Heart left ventricle (tissue), 16 donors: Measurements from ENCODE around the gene MGAT4A. TPM values are rescaled to one million over a fixed set of nuclear protein-coding genes. Genes with fewer than 3 reads are reported as not detected.
A peak's percentile ranks its signal among the peaks of the same experiment; 100 is the strongest.

Source experiments
- ATAC-seq, 4 donors: fragments of 200-7000 bp; cut with Tn5 transposase; one replicate each; pipeline ENCODE4 v1.9.1; 2020 to 2022; ENCODE audit warnings: moderate library complexity in 4 of 4, mild to moderate bottlenecking in 3 of 4, moderate number of reproducible peaks in 1 of 4
- DNase-seq, 5 donors: peaks; one replicate each; pipeline ENCODE4 v3.0.0-alpha.2; 2020
- H3K27ac ChIP-seq, 12 donors: fragments of 200-600 bp; sonication (generic) in 4 of 12; one replicate each; pipeline versions ENCODE4 v1.5.0 to v1.8.0; 2016 to 2022; ENCODE audit warnings: mild to moderate bottlenecking in 2 of 12
- H3K27me3 ChIP-seq, 9 donors: fragments of 200-600 bp; sonication (generic) in 2 of 9; one replicate each; pipeline versions ENCODE4 v1.5.1 to v1.8.0; 2016 to 2022; ENCODE audit warnings: mild to moderate bottlenecking in 3 of 9
- H3K36me3 ChIP-seq, 9 donors: fragments of 200-600 bp; sonication (generic) in 2 of 9; one replicate each; pipeline versions ENCODE4 v1.5.0 to v1.8.0; 2018 to 2022; ENCODE audit warnings: mild to moderate bottlenecking in 2 of 9
- H3K4me1 ChIP-seq, 12 donors: fragments of 200-600 bp; sonication (generic) in 4 of 12; one replicate each; pipeline versions ENCODE4 v1.5.0 to v1.8.0; 2016 to 2022; ENCODE audit warnings: mild to moderate bottlenecking in 3 of 12
- H3K4me3 ChIP-seq, 12 donors: fragments of 200-600 bp; sonication (generic) in 4 of 12; one replicate each; pipeline versions ENCODE4 v1.5.0 to v1.8.0; 2017 to 2022; ENCODE audit warnings: mild to moderate bottlenecking in 9 of 12, moderate library complexity in 4 of 12
- H3K9me3 ChIP-seq, 12 donors: fragments of 200-600 bp; sonication (generic) in 4 of 12; one replicate each; pipeline versions ENCODE4 v1.5.0 to v1.8.0; 2016 to 2022; ENCODE audit warnings: mild to moderate bottlenecking in 1 of 12
- POLR2A ChIP-seq, 2 donors: fragments of 450-650 bp; IDR thresholded peaks; one replicate each; pipeline ENCODE4 v1.6.1; 2017; ENCODE audit warnings: antibody characterized with exemption in 2 of 2, mild to moderate bottlenecking in 2 of 2, moderate library complexity in 2 of 2
- WGBS, 4 donors: extraction: QIAGEN DNeasy Blood & Tissue Kit in 2 of 4; methylation state at CpG; one replicate each; pipeline versions ENCODE4 v1.1.5 to v1.1.7; 2013 to 2018; 5-methylcytosine and 5-hydroxymethylcytosine counted together
- intact Hi-C, 10 donors: fragments of 100-400 bp; cut with DNase I; formaldehyde crosslinking; loops; one replicate each; pipeline versions ENCODE4 v1.11.1 to v1.14.2; 2022
- polyA plus RNA-seq, 2 donors: library from polyadenylated mRNA; stranded (reverse); fragments of 200-250 nt; gene quantifications; one replicate each; pipeline ENCODE4 v1.2.3, GENCODE V29; 2013
- total RNA-seq, 9 donors: library from RNA; depleted of rRNA in 2 of 9; stranded (reverse); fragments of >200 nt in 2 of 9; fragmentation: NEBNext Ultra II Directional in 3 of 9; extraction: Animal tissue kit (Norgen Biotek cat#: 25700) in 3 of 9; gene quantifications; one replicate each; pipeline versions ENCODE4 v1.1.0 to v1.2.4, GENCODE V29; 2016 to 2023
- TF ChIP-seq, protein P1 (sequence below), 12 donors: fragments of 200-600 bp; sonication (generic) in 4 of 12; IDR thresholded peaks; one replicate each; pipeline versions ENCODE4 v1.5.0 to v1.8.0; 2018 to 2022; ENCODE audit warnings: antibody characterized with exemption in 12 of 12, mild to moderate bottlenecking in 5 of 12
- donor health status: ischemic (EF 13 %, LVEDD 7.1; RV severe dilation, severe dysfunction).
- donor health status: healthy with polysubstance abuse.
- donor health status: DM: no; HTN: yes; CAD: no.
- donor health status: DM: no; HTN: no; CAD: no.
- donor health status: ischemic (EF 25% LVEDD 6.9; RV normal size, moderate dysfunction).
- donor health status: ischemic (EF 25% LVEDD 5.7; RV mildly dilated, moderate dysfunction).
- donor health status: healthy.
- donor health status: DM: yes; HTN: yes; CAD: no.
- donor health status: ischemic (EF 35%, LVEDD 5.7; RV mildly dilated, moderate dysfunction).
- donor health status: nonischemic (EF 11% LVEDD 7.7; RV severe dilation, severe dysfunction).
- donor health status: DM: yes; HTN: yes; CAD: no.
- donor health status: PGD.
- donor health status: ischemic (EF 29% LVEDD 5.4; RV normal size, mild dysfunction).
- donor health status: nonischemic (EF 23%, LVEDD 6.1; RV moderate dilation, normal function).

The MGAT4A gene
- total and polyA plus RNA-seq, 11 donors, result 4.2 to 45.0 (median 17.7) TPM

DNA sequence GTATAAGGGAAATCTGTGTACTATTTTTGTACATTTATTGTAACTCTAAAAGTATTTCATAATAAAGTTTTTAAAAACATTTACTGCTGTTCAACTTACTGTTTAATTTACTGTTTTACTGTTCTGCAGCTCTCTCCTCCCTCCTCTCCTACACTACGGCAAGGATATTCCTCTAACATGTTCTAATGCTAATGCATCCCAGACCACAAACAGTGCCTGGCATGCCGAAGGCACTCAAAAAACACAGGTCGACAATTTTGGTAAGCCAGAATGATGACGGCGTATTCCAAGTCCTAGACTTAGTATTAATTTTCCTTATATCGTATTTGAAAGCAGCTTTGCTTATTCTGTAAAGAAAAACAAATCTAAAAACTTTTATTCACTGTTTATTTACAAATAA, 13.3 kb downstream of the MGAT4A start:
- Histone ChIP-seq H3K36me3 (peaks cover 0 to 41% (median 4%) of the 10 kb centered on the region in 9 donors), H3K4me1 (peaks cover 0 to 48% (median 1%) of the 10 kb centered on the region in 12 donors), H3K27me3 (no peaks in the 10 kb centered on the region), H3K9me3 (peaks cover 0 to 25% (median 0%) of the 10 kb centered on the region in 12 donors), H3K27ac (no peak overlapping the region), H3K4me3 (no peak overlapping the region)
- ATAC-seq, result peak in 1 of 4 donors; percentile 47
- 63 to 81% (median 68%) methylated on average over 6 of the region's 6 CpGs for WGBS, 4 donors
- intact Hi-C loops, result no loop called here
- DNase-seq, result no peak
- TF ChIP-seq POLR2A (IDR thresholded peaks at IDR 0.05), result no peak
- TF ChIP-seq, protein P1, sequence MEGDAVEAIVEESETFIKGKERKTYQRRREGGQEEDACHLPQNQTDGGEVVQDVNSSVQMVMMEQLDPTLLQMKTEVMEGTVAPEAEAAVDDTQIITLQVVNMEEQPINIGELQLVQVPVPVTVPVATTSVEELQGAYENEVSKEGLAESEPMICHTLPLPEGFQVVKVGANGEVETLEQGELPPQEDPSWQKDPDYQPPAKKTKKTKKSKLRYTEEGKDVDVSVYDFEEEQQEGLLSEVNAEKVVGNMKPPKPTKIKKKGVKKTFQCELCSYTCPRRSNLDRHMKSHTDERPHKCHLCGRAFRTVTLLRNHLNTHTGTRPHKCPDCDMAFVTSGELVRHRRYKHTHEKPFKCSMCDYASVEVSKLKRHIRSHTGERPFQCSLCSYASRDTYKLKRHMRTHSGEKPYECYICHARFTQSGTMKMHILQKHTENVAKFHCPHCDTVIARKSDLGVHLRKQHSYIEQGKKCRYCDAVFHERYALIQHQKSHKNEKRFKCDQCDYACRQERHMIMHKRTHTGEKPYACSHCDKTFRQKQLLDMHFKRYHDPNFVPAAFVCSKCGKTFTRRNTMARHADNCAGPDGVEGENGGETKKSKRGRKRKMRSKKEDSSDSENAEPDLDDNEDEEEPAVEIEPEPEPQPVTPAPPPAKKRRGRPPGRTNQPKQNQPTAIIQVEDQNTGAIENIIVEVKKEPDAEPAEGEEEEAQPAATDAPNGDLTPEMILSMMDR (IDR thresholded peaks at IDR 0.05), result no peak

DNA sequence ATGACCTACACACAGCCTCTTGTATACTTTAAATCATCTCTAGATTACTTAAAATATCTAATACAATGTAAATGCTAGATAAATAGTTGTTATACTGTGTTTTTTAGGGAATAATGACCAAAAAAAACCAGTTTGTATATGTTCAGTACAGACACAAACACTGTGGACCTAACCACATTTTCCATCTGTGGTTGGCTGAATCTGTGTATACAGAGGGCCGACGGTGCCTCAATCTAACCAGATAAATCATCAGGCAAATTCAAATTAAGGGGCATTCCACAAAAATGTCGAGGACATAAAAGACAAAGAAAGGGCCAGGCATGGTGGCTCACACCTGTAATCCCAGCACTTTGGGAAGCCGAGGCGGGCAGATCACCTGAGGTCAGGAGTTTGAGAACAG, 14.1 kb downstream of the MGAT4A start:
- ATAC-seq (no peak), DNase-seq (no peak)
- intact Hi-C loops, result no loop called here
- 95 to 97% (median 96%) methylated on average over 5 of the region's 5 CpGs for WGBS, 4 donors
- peaks cover 0 to 49% (median 1%) of the 10 kb centered on the region in 12 donors for H3K4me1 ChIP-seq
- H3K36me3 ChIP-seq, result peaks cover 0 to 34% (median 4%) of the 10 kb centered on the region in 9 donors
- H3K4me3 ChIP-seq, result no peak overlapping the region
- no peaks in the 10 kb centered on the region for H3K27me3 ChIP-seq
- peaks cover 0 to 20% (median 0%) of the 10 kb centered on the region in 12 donors for H3K9me3 ChIP-seq
- H3K27ac ChIP-seq, result no peak overlapping the region
- TF ChIP-seq POLR2A (IDR thresholded peaks at IDR 0.05), result no peak

DNA sequence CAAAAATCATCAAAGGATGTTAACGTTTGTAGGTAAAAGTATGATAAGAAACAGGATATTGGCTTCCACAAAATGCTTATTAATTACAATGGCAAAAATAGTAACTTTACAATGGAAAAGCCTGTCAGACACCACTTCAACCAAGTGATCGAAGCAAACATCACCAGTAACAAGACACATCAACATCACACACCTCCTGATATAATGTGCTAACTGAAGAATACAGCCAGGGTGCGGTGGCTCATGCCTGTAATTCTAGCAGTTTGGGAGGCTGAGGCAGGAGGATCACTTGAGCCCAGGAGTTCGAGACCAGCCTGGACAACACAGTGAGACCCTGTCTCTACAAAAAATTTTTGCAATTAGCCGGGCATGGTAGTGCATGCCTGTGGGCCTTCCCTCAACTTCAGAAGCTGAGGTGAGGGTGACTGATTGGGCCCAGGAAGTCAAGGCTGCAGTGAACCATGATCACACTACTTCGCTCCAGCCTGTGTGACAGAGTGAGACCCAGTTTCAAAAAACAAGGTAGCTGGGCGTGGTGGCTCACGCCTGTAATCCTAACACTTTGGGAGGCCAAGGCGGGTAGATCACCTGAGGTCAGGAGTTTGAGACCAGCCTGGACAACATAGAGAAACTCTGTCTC, 15.0 kb downstream of the MGAT4A start:
- intact Hi-C loops, result no loop called here
- Histone ChIP-seq H3K36me3 (peaks cover 0 to 26% (median 3%) of the 10 kb centered on the region in 9 donors), H3K4me3 (no peak overlapping the region), H3K9me3 (peaks cover 0 to 13% (median 0%) of the 10 kb centered on the region in 12 donors), H3K4me1 (peaks cover 0 to 54% (median 1%) of the 10 kb centered on the region in 12 donors), H3K27me3 (no peaks in the 10 kb centered on the region), H3K27ac (no peak overlapping the region)
- WGBS, 4 donors, result 88 to 94% (median 92%) methylated on average over 5 to 9 of the region's 9 CpGs
- ATAC-seq (no peak), DNase-seq (no peak)
- no peak for TF ChIP-seq POLR2A (IDR thresholded peaks at IDR 0.05)
- TF ChIP-seq, protein P1 (IDR thresholded peaks at IDR 0.05), result no peak

DNA sequence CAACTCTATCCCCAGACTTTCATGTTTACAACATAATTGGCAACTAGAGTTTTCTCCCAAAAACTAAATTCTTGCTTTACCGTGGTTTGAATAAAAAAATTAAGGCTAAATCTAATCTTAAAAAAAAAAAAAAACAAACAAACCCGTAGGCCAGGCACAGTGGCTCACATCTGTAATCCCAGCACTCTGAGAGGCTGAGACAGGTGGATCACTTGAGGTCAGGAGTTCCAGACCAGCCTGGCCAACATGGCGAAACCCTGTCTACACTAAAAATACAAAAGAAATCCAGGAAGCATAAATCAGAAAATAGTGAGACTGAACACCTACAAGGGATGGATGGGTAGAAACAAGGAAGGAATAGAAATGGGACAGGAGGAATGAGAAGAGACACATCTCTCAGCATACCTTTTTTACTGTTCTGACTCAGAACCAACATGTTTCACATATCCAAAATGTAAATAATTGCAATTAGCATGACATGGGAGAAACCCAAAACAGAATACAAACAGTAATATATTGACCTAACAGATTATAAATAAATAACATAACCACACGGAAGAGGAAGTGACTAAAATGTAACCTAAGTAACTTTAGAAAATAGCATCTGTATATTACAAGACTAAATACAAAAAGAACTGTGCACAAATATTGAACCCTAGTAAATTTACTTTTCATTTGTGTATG, 17.5 kb downstream of the MGAT4A start:
- no peaks in the 10 kb centered on the region for H3K27me3 ChIP-seq
- H3K36me3 ChIP-seq, result peaks cover 0 to 6% (median 0%) of the 10 kb centered on the region in 9 donors
- no peak for TF ChIP-seq POLR2A (IDR thresholded peaks at IDR 0.05)
- TF ChIP-seq, protein P1 (IDR thresholded peaks at IDR 0.05), result no peak
- 79 to 90% (median 83%) methylated on average over 4 of the region's 4 CpGs for WGBS, 4 donors
- intact Hi-C loops, result no loop called here
- H3K4me3 ChIP-seq, result no peak overlapping the region
- H3K4me1 ChIP-seq, result peaks cover 3 to 68% (median 19%) of the 10 kb centered on the region in 12 donors
- DNase-seq (no peak), ATAC-seq (no peak)
- H3K27ac ChIP-seq, result no peak overlapping the region
- no peaks in the 10 kb centered on the region for H3K9me3 ChIP-seq
